ENCODE measurements around the gene TNFRSF4. TPM values are rescaled to one million over a fixed set of nuclear protein-coding genes. Genes with fewer than 3 reads are reported as not detected.
"Not testable (repeated sequence)": the region's sequence is repeated elsewhere in the genome, so short reads cannot be mapped to it uniquely, and the experiment has no call there.

TNFRSF4 gene
- total RNA-seq, 1 donor from 2014 or later = not detected

DNA sequence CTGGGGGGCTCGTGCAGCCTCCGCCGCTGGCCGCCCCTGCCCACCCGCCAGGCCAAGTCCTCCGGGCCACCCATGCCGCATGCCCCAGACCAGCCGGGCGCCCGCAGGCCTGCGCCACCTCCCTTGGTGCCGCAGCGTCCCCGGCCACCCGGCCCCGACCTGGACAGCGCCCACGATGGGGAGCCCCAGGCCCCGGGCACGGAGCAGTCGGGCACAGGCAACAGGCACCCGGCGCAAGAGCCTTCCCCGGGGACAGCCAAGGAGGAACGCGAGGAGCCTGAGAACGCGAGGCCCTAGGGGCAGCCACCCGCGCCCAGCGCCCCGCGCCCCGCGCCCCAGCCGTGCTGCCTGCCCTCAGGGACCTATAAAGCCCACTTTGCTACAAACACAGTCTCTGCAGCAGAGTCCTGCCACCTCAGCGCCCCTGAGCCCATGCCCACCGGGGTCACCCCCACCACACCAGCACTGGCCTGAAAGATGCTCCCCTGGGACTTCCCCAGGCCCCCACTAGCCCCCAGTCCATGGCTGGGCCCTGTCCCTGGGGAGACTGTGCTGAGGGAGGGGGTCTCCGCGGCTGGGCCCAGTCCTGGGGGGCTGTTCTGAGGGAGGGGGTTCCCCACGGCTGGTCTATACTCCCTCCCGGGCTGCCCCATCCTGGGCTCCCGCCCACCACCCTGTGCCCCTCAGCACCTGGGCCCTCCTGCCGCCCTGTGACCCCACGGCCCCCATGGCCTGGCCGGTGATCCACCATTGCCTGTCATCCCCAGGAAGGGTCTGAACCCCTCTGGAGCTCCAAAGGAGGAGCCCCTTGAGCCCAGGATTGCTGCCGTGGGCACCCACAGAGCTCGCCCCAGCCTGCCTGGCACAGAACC lies 16.2 kb downstream of the TNFRSF4 start:
- H3K27me3 Mint-ChIP-seq (ENCODE audit: insufficient read depth, low read depth) = peaks cover 4% of the 10 kb centered on the region
- H3K4me1 Mint-ChIP-seq = peaks cover 6% of the 10 kb centered on the region
- peaks cover 2% of the 10 kb centered on the region for H3K36me3 Mint-ChIP-seq
- Histone ChIP-seq H3K27ac (no peak overlapping the region), H3F3A (ENCODE audit: low read depth) (peaks cover 7% of the 10 kb centered on the region), H3K27me3 (peaks cover 27% of the 10 kb centered on the region), H3K4me2 (no peak overlapping the region), H3K79me2 (ENCODE audit: low read depth) (no peaks in the 10 kb centered on the region), H3K9me3 (ENCODE audit: low read depth) (peaks cover 4% of the 10 kb centered on the region), H2AFZ (replicated peaks) (no peak overlapping the region), H3K4me1 (peaks cover 3% of the 10 kb centered on the region), H3K4me3 (no peak overlapping the region), H4K20me1 (ENCODE audit: low read depth) (no peaks in the 10 kb centered on the region), H3K36me3 (no peaks in the 10 kb centered on the region), H3K9ac (no peak overlapping the region)
- peaks cover 12% of the 10 kb centered on the region for H3K9me3 Mint-ChIP-seq
- TF ChIP-seq CTCF (IDR thresholded peaks at IDR 0.05) (no peak), EZH2phosphoT487 (IDR thresholded peaks at IDR 0.05) (no peak), EZH2 (IDR thresholded peaks at IDR 0.05) (no peak)
- H3K4me3 Mint-ChIP-seq = no peak overlapping the region
- DNase-seq (ENCODE audit: low spot score) = no peak
- H3K27ac Mint-ChIP-seq = no peak overlapping the region

GRCh38 chr1:1197188-1197500 lies 16.8 kb downstream of the TNFRSF4 start:
- Histone ChIP-seq H3K27me3 (peaks cover 24% of the 10 kb centered on the region), H3K36me3 (no peaks in the 10 kb centered on the region), H3K9me3 (ENCODE audit: low read depth) (peaks cover 4% of the 10 kb centered on the region), H3K79me2 (ENCODE audit: low read depth) (no peaks in the 10 kb centered on the region), H3K9ac (no peak overlapping the region), H3K27ac (no peak overlapping the region), H2AFZ (replicated peaks) (no peak overlapping the region), H3K4me1 (peaks cover 3% of the 10 kb centered on the region), H3K4me2 (no peak overlapping the region), H3F3A (ENCODE audit: low read depth) (peaks cover 7% of the 10 kb centered on the region), H4K20me1 (ENCODE audit: low read depth) (no peaks in the 10 kb centered on the region), H3K4me3 (no peak overlapping the region)
- Mint-ChIP-seq H3K36me3 (peaks cover 2% of the 10 kb centered on the region), H3K27me3 (ENCODE audit: insufficient read depth, low read depth) (peaks cover 4% of the 10 kb centered on the region), H3K4me1 (peaks cover 6% of the 10 kb centered on the region), H3K9me3 (peaks cover 12% of the 10 kb centered on the region), H3K4me3 (no peak overlapping the region), H3K27ac (no peak overlapping the region)
- no peak for DNase-seq (ENCODE audit: low spot score)
- TF ChIP-seq EZH2phosphoT487 (IDR thresholded peaks at IDR 0.05) = no peak
- TF ChIP-seq EZH2 (IDR thresholded peaks at IDR 0.05) = no peak
- no peak for TF ChIP-seq CTCF (IDR thresholded peaks at IDR 0.05)

DNA sequence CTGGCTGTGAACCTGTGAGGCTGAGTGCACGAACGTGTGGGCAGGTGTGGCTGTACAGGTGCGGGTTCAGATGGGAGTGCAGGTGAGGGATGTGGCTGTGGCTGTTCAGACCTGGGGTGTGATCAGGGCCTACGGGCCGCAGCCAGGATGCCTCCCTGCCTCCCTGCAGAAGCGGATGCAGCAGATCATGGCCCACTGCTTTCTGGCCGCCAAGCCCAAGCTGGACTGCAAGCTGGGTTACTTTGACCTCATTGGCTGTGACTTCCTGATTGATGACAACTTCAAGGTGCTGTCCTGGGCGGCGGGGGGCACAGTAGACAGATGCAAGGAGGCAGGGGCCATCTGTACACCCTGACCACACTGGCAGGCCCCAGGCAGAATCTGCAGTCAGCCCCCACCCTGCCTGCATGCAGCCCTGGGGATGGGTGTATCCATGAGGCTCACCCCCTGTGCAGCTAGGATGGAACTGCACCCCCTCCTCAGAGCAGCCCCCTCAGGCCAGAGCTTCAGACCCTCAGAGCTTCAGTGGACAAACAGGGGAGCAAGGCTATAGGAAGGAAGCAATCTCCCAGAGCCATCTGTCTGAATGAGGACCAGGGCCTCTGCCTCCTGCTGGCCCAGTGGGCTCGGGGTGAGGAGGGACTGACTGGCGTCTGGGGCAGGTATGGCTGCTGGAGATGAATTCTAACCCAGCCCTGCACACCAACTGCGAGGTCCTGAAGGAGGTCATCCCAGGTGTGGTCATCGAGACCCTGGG lies 17.3 kb downstream of the TNFRSF4 start:
- no peaks in the 10 kb centered on the region for H3K79me2 ChIP-seq (ENCODE audit: low read depth)
- H3K9me3 ChIP-seq (ENCODE audit: low read depth) = peaks cover 4% of the 10 kb centered on the region
- peaks cover 23% of the 10 kb centered on the region for H3K27me3 ChIP-seq
- peaks cover 3% of the 10 kb centered on the region for H3K4me1 ChIP-seq
- H3K36me3 ChIP-seq = no peaks in the 10 kb centered on the region
- no peak for DNase-seq (ENCODE audit: low spot score)
- peaks cover 7% of the 10 kb centered on the region for H3F3A ChIP-seq (ENCODE audit: low read depth)
- H3K9me3 Mint-ChIP-seq = peaks cover 16% of the 10 kb centered on the region
- no peaks in the 10 kb centered on the region for H4K20me1 ChIP-seq (ENCODE audit: low read depth)
- no peak overlapping the region for H3K4me2 ChIP-seq
- no peak overlapping the region for H3K4me3 Mint-ChIP-seq
- H3K4me1 Mint-ChIP-seq = peaks cover 6% of the 10 kb centered on the region
- H3K27ac ChIP-seq = no peak overlapping the region
- H3K9ac ChIP-seq = no peak overlapping the region
- H3K4me3 ChIP-seq = no peak overlapping the region
- no peak for TF ChIP-seq EZH2phosphoT487 (IDR thresholded peaks at IDR 0.05)
- no peak for TF ChIP-seq EZH2 (IDR thresholded peaks at IDR 0.05)
- TF ChIP-seq CTCF (IDR thresholded peaks at IDR 0.05) = no peak
- no peak overlapping the region for H3K27ac Mint-ChIP-seq
- peaks cover 4% of the 10 kb centered on the region for H3K27me3 Mint-ChIP-seq (ENCODE audit: insufficient read depth, low read depth)
- no peak overlapping the region for H2AFZ ChIP-seq (replicated peaks)
- H3K36me3 Mint-ChIP-seq = peaks cover 2% of the 10 kb centered on the region

DNA sequence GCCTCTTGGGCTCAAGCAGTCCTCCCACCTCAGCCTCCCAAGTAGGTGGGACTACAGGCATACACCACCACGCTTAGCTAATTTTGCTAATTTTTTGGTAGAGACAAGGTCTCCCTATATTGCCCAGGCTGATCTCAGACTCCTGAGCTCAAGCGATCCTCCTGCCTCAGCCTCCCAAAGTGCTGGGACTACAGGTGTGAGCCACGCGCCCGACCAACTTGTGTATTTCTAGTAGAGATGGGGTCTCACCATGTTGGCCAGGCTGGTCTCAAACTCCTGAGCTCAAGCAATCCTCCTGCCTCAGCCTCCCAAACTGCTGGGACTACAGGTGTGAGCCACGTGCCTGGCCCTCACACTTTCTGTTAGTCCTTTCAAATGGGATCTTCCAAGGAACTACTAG lies 18.2 kb downstream of the TNFRSF4 start:
- not testable (repeated sequence) for H3K4me3 ChIP-seq; H3K4me1 Mint-ChIP-seq; H3K36me3 Mint-ChIP-seq; H3K9ac ChIP-seq; H3K4me3 Mint-ChIP-seq; H3K4me2 ChIP-seq; H3K36me3 ChIP-seq; DNase-seq (ENCODE audit: low spot score); H3K27ac ChIP-seq; H3K4me1 ChIP-seq; H4K20me1 ChIP-seq (ENCODE audit: low read depth); H3K27ac Mint-ChIP-seq; H3K9me3 ChIP-seq (ENCODE audit: low read depth); H2AFZ ChIP-seq (replicated peaks); H3K79me2 ChIP-seq (ENCODE audit: low read depth); H3F3A ChIP-seq (ENCODE audit: low read depth); H3K27me3 Mint-ChIP-seq (ENCODE audit: insufficient read depth, low read depth)
- H3K27me3 ChIP-seq = peaks cover 14% of the 10 kb centered on the region
- peaks cover 23% of the 10 kb centered on the region for H3K9me3 Mint-ChIP-seq
